Mesenchymal stem cell (in vitro differentiated cells and primary cell): Measurements from ENCODE around the gene ASH1L.

Experiments used
- DNase-seq: peaks from one replicate; pipeline ENCODE4 v3.0.0-alpha.2; 2013
- H2AFZ ChIP-seq: one replicate; pipeline ENCODE4 v1.6.1; 2013; ENCODE audit warnings: low read depth, mild to moderate bottlenecking, control low read depth, inconsistent platforms, low read length, moderate library complexity
- H2AK5ac ChIP-seq: 2 replicates; pipeline ENCODE4 v1.6.1; 2013; ENCODE audit warnings: low read length, moderate library complexity, mild to moderate bottlenecking, inconsistent platforms; ENCODE audit not compliant: severe bottlenecking
- H2BK120ac ChIP-seq: one replicate; pipeline ENCODE4 v1.6.1; 2013; ENCODE audit warnings: low read depth, mild to moderate bottlenecking, inconsistent platforms, low read length, moderate library complexity
- H2BK12ac ChIP-seq, 2 experiments: one replicate each; pipeline ENCODE4 v1.6.1; 2013; ENCODE audit warnings: inconsistent platforms in 2 of 2, low read length in 2 of 2, mild to moderate bottlenecking in 2 of 2, moderate library complexity in 2 of 2, control low read depth in 1 of 2
- H2BK15ac ChIP-seq: one replicate; pipeline ENCODE4 v1.6.1; 2013; ENCODE audit warnings: mild to moderate bottlenecking, low read depth, inconsistent platforms; ENCODE audit not compliant: poor library complexity, severe bottlenecking
- H2BK5ac ChIP-seq: 2 replicates; pipeline ENCODE4 v1.6.1; 2013; ENCODE audit warnings: low read depth, mild to moderate bottlenecking, low read length, control low read depth, inconsistent platforms; ENCODE audit not compliant: poor library complexity, severe bottlenecking
- H3K14ac ChIP-seq, 2 experiments: one replicate each; pipeline ENCODE4 v1.6.1; 2013; ENCODE audit warnings: inconsistent platforms in 2 of 2, low read length in 2 of 2, control low read depth in 1 of 2, mild to moderate bottlenecking in 1 of 2, moderate library complexity in 1 of 2
- H3K18ac ChIP-seq, 2 experiments: one replicate each; pipeline ENCODE4 v1.6.1; 2013; ENCODE audit warnings: inconsistent platforms in 2 of 2, low read length in 2 of 2, control low read depth in 1 of 2, low read depth in 1 of 2, mild to moderate bottlenecking in 1 of 2
- H3K23ac ChIP-seq, 2 experiments: one replicate each; pipeline ENCODE4 v1.6.1; 2013; ENCODE audit warnings: inconsistent platforms in 2 of 2, low read length in 2 of 2, mild to moderate bottlenecking in 2 of 2, moderate library complexity in 2 of 2, control low read depth in 1 of 2
- H3K27ac ChIP-seq: 2 replicates; pipeline ENCODE4 v1.5.1; 2013; ENCODE audit warnings: mild to moderate bottlenecking, moderate library complexity, low read length, control low read depth, inconsistent platforms; ENCODE audit not compliant: poor library complexity, severe bottlenecking
- H3K27me3 ChIP-seq, 2 experiments: 2 replicates each; pipeline versions ENCODE4 v1.6.1 to v1.7.0; 2013; ENCODE audit warnings: low read length in 2 of 2, mild to moderate bottlenecking in 2 of 2, moderate library complexity in 2 of 2, control low read depth in 1 of 2, inconsistent platforms in 1 of 2; ENCODE audit not compliant: control insufficient read depth in 1 of 2, insufficient read depth in 1 of 2
- H3K36me3 ChIP-seq, 2 experiments: 2 replicates each; pipeline versions ENCODE4 v1.6.1 to v1.7.0; 2013; ENCODE audit warnings: low read length in 2 of 2, control low read depth in 1 of 2, inconsistent platforms in 1 of 2, low read depth in 1 of 2, mild to moderate bottlenecking in 1 of 2; ENCODE audit not compliant: insufficient read depth in 2 of 2, control insufficient read depth in 1 of 2
- H3K4ac ChIP-seq, 2 experiments: one replicate each; pipeline ENCODE4 v1.6.1; 2013; ENCODE audit warnings: inconsistent platforms in 2 of 2, low read length in 2 of 2, mild to moderate bottlenecking in 2 of 2, moderate library complexity in 2 of 2, control low read depth in 1 of 2, low read depth in 1 of 2
- H3K4me1 ChIP-seq: 2 replicates; pipeline ENCODE4 v1.6.1; 2013; ENCODE audit warnings: low read depth, low read length, control low read depth; ENCODE audit not compliant: control insufficient read depth, insufficient read depth
- H3K4me2 ChIP-seq: 2 replicates; pipeline ENCODE4 v1.6.1; 2013; ENCODE audit warnings: low read length, mild to moderate bottlenecking, inconsistent platforms; ENCODE audit not compliant: poor library complexity, severe bottlenecking
- H3K4me3 ChIP-seq, 2 experiments: 2 replicates each; pipeline versions ENCODE4 v1.5.1 to v1.7.0; 2013; ENCODE audit warnings: low read length in 2 of 2, mild to moderate bottlenecking in 2 of 2, control low read depth in 1 of 2, low read depth in 1 of 2; ENCODE audit not compliant: insufficient read depth in 1 of 2
- H3K79me1 ChIP-seq: replicated peaks from 2 replicates; pipeline ENCODE4 v1.6.1; 2013; ENCODE audit warnings: mild to moderate bottlenecking, control low read depth, low read length, inconsistent platforms; ENCODE audit not compliant: poor library complexity, severe bottlenecking
- H3K9ac ChIP-seq: 2 replicates; pipeline ENCODE4 v1.7.0; 2013; ENCODE audit warnings: mild to moderate bottlenecking, low read length, moderate library complexity
- H3K9me3 ChIP-seq: 2 replicates; pipeline ENCODE4 v1.7.0; 2013; ENCODE audit warnings: mild to moderate bottlenecking, low read length; ENCODE audit not compliant: control insufficient read depth
- H4K8ac ChIP-seq: one replicate; pipeline ENCODE4 v1.6.1; 2013; ENCODE audit warnings: inconsistent platforms, mild to moderate bottlenecking, low read length, moderate library complexity
- H4K91ac ChIP-seq: one replicate; pipeline ENCODE4 v1.6.1; 2013; ENCODE audit warnings: mild to moderate bottlenecking, low read length, inconsistent platforms
- WGBS: methylation state at CpG from one replicate; pipeline ENCODE4 v1.1.7; 2013; ENCODE audit warnings: mixed read lengths; 5-methylcytosine and 5-hydroxymethylcytosine counted together

The ASH1L gene

DNA sequence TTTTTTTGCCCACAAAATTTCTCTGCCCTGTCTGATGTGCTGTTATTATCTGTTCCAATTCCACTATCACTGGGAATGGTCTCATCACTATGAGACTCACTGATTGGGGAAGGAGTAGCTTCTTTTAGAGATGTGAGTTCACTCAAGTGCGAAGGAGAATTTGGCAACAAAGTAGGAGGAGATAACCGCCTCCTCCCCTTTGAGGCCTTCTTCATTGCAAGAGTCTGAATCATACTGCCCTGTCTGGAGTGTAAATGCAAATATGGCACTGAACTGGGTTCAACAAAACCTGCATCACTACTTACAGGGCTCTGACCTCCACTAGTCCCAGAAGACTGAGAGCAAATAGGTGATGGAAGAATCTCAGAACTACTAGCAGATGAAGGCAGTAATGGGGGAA is 83.4 kb downstream of the ASH1L start:
- peak; percentile 58 for DNase-seq
- WGBS = 44% methylated on average over 1 of the region's 2 CpGs
- Histone ChIP-seq H2BK120ac (no peak overlapping the region), H3K9ac (no peak overlapping the region), H3K4me2 (no peak overlapping the region), H3K4ac (no peak overlapping the region), H4K91ac (no peak overlapping the region), H4K8ac (no peak overlapping the region), H3K27ac (peak overlapping the region; percentile 78), H3K9me3 (peaks cover 6% of the 10 kb centered on the region), H3K36me3 (peaks cover 0 to 50% of the 10 kb centered on the region in 2 experiments), H3K4me3 (no peak overlapping the region), H2AK5ac (no peak overlapping the region), H2BK5ac (no peak overlapping the region), H3K79me1 (peaks cover 25% of the 10 kb centered on the region), H3K4me1 (peaks cover 2% of the 10 kb centered on the region), H2BK12ac (no peak overlapping the region), H2BK15ac (no peak overlapping the region), H3K18ac (no peak overlapping the region), H3K27me3 (no peaks in the 10 kb centered on the region), H3K14ac (no peak overlapping the region), H3K23ac (no peak overlapping the region), H2AFZ (no peak overlapping the region)

DNA sequence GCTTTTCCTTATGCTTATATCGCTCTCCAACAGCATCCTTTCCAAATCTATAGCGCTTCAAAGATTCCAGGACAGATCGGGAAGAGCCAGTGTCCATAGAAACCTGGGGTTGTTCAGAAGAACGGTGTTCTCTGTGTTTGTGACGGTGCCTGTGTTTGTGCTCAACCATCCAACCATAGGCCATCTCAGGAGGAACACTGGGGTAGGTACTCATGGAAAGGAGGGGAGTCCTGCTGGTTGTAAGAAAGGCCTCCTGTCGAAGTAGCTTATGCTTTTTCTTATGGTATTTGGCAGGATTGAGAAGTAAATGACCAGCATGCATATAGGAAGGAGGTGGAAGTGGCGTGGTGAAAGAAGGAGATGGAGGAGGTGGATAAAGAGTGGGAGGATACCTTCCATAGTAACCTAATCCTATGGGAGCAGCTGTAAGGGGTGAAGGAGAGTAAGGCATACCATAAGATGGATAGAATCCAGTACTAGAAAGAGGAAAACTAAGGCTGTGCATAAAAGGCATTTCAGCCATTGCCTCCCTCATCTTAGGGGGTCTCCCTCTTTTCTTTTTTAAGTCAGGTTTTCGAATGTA is 84.2 kb downstream of the ASH1L start:
- H4K91ac ChIP-seq = no peak overlapping the region
- DNase-seq = no peak
- H4K8ac ChIP-seq = no peak overlapping the region

DNA sequence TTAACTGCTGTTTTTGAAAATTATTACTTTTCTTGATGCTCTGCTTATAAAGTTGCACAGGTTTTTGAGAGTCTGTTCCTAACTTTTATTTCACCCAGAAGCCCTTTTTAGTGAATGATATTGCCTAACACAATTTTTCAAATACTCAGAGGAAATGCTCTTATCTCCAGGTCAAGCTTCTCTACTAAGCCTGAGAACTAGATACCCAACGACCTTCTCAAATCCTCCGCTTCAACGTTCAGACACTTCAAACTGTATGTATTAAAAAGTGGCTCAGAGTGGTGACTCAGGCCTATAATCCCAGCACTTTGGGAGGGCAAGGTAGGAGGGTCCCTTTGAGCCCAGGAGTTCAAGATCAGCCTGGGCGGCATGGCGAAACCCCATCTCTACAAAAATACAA is 88.5 kb downstream of the ASH1L start:
- no peak overlapping the region for H2AFZ ChIP-seq
- H2BK5ac ChIP-seq = no peak overlapping the region
- no peak overlapping the region for H2BK120ac ChIP-seq
- no peak overlapping the region for H3K18ac ChIP-seq
- H3K4me3 ChIP-seq = no peak overlapping the region
- peaks cover 3 to 28% of the 10 kb centered on the region in 2 experiments for H3K36me3 ChIP-seq
- no peak overlapping the region for H2BK12ac ChIP-seq
- no peak overlapping the region for H3K27ac ChIP-seq
- peaks cover 10% of the 10 kb centered on the region for H3K9me3 ChIP-seq
- H3K4me1 ChIP-seq = no peaks in the 10 kb centered on the region
- H4K8ac ChIP-seq = no peak overlapping the region
- WGBS = 93% methylated on average over 3 of the region's 5 CpGs
- H2AK5ac ChIP-seq = no peak overlapping the region
- H3K27me3 ChIP-seq = no peaks in the 10 kb centered on the region
- H4K91ac ChIP-seq = no peak overlapping the region
- H3K4me2 ChIP-seq = no peak overlapping the region
- no peak overlapping the region for H2BK15ac ChIP-seq
- H3K79me1 ChIP-seq = peaks cover 24% of the 10 kb centered on the region
- H3K4ac ChIP-seq = no peak overlapping the region
- no peak for DNase-seq
- no peak overlapping the region for H3K9ac ChIP-seq
- no peak overlapping the region for H3K14ac ChIP-seq
- no peak overlapping the region for H3K23ac ChIP-seq

More for the DNA sequence above, 84.2 kb downstream of the ASH1L start:
- H2BK12ac ChIP-seq = no peak overlapping the region
- no peak overlapping the region for H3K4me3 ChIP-seq
- no peak overlapping the region for H3K27ac ChIP-seq
- H3K9me3 ChIP-seq = peaks cover 6% of the 10 kb centered on the region
- H3K79me1 ChIP-seq = peaks cover 26% of the 10 kb centered on the region
- no peak overlapping the region for H3K4me2 ChIP-seq
- no peak overlapping the region for H3K14ac ChIP-seq
- H3K18ac ChIP-seq = no peak overlapping the region
- peaks cover 0 to 50% of the 10 kb centered on the region in 2 experiments for H3K36me3 ChIP-seq
- no peak overlapping the region for H2AFZ ChIP-seq
- no peak overlapping the region for H3K9ac ChIP-seq
- 98% methylated on average over 8 of the region's 8 CpGs for WGBS
- peaks cover 2% of the 10 kb centered on the region for H3K4me1 ChIP-seq
- no peak overlapping the region for H2BK15ac ChIP-seq
- no peaks in the 10 kb centered on the region for H3K27me3 ChIP-seq
- H3K4ac ChIP-seq = no peak overlapping the region
- no peak overlapping the region for H2BK120ac ChIP-seq
- H2BK5ac ChIP-seq = no peak overlapping the region
- no peak overlapping the region for H3K23ac ChIP-seq
- H2AK5ac ChIP-seq = no peak overlapping the region

DNA sequence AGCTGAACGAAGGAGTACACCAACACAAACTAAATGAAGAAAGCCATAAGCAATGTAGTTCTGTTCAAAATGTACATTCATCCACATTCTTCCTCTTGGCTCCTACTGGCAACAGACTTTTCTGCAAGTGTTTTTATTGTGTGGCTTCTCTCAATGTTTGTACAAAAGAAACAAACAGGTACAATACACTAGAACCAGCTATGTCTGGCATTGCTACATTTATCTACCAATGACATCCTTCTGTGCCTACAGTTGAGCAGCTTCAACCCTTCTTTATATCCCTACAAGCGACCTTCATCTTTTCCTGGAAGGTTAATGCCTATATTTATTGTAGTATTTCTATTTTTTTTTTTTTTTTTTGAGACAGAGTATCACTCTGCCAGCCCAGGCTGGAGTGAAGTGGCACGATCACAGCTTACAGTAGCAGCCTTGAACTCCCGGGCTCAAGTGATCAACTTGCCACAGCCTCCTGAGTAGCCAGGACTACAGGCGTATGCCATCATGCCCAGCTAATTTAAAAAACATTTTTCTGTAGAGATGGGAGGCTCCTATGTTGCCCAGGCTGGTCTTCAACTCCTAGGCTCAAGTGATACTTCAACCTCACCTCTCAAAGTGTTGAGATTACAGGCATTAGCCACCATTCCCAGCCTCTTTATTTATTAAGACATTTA is 89.3 kb downstream of the ASH1L start:
- peak overlapping the region; percentile 53 for H3K9ac ChIP-seq
- H2BK120ac ChIP-seq = no peak overlapping the region
- no peak overlapping the region for H3K14ac ChIP-seq
- no peaks in the 10 kb centered on the region for H3K27me3 ChIP-seq
- H3K79me1 ChIP-seq = peaks cover 23% of the 10 kb centered on the region
- 82% methylated on average over 3 of the region's 5 CpGs for WGBS
- DNase-seq = no peak
- H3K4me1 ChIP-seq = no peaks in the 10 kb centered on the region
- no peak overlapping the region for H4K91ac ChIP-seq
- H2BK12ac ChIP-seq = no peak overlapping the region
- no peak overlapping the region for H2BK15ac ChIP-seq
- no peak overlapping the region for H2AFZ ChIP-seq
- peaks cover 4% of the 10 kb centered on the region for H3K9me3 ChIP-seq
- no peak overlapping the region for H2AK5ac ChIP-seq
- no peak overlapping the region for H3K27ac ChIP-seq
- H3K23ac ChIP-seq = no peak overlapping the region
- H3K4ac ChIP-seq = no peak overlapping the region
- no peak overlapping the region for H3K18ac ChIP-seq
- H2BK5ac ChIP-seq = no peak overlapping the region
- peaks cover 3 to 20% of the 10 kb centered on the region in 2 experiments for H3K36me3 ChIP-seq
- no peak overlapping the region for H3K4me2 ChIP-seq
- no peak overlapping the region for H4K8ac ChIP-seq
- H3K4me3 ChIP-seq = no peak overlapping the region
